MM.1S (cell line): ENCODE results near the gene HAUS5.
A peak's percentile ranks its signal among the peaks of the same experiment; 100 is the strongest.

ENCODE experiments used
- DNase-seq: peaks from one replicate; pipeline ENCODE4 v3.0.0-alpha.2; 2015
- H2AFZ ChIP-seq: fragments of 300-600 bp; sonication (generic); 2 replicates; pipeline ENCODE4 v1.6.0; 2016; ENCODE audit warnings: antibody characterized with exemption, low read length
- H3F3A ChIP-seq: fragments of 300-600 bp; sonication (generic); 2 replicates; pipeline ENCODE4 v1.6.1; 2016; ENCODE audit warnings: mild to moderate bottlenecking, antibody characterized with exemption, low read length, moderate library complexity, mixed read lengths; ENCODE audit not compliant: insufficient read depth
- H3K27ac ChIP-seq: fragments of 300-600 bp; sonication (generic); 2 replicates; pipeline ENCODE4 v1.5.1; 2016; ENCODE audit warnings: mild to moderate bottlenecking, low read length
- H3K27me3 ChIP-seq: fragments of 300-600 bp; sonication (generic); replicated peaks from 2 replicates; pipeline ENCODE4 v1.6.0; 2016; ENCODE audit warnings: low read length; ENCODE audit not compliant: insufficient read depth
- H3K36me3 ChIP-seq: fragments of 300-600 bp; sonication (generic); replicated peaks from 2 replicates; pipeline ENCODE4 v1.6.1; 2016; ENCODE audit warnings: mild to moderate bottlenecking, low read length, mixed read lengths; ENCODE audit not compliant: insufficient read depth
- H3K4me1 ChIP-seq: fragments of 300-600 bp; sonication (generic); 2 replicates; pipeline ENCODE4 v1.6.1; 2016; ENCODE audit warnings: low read length, mixed read lengths
- H3K4me2 ChIP-seq: fragments of 300-600 bp; sonication (generic); 2 replicates; pipeline ENCODE4 v1.6.0; 2016; ENCODE audit warnings: low read depth, low read length
- H3K4me3 ChIP-seq: fragments of 300-600 bp; sonication (generic); 2 replicates; pipeline ENCODE4 v1.5.1; 2016; ENCODE audit warnings: low read length, mixed read lengths
- H3K79me2 ChIP-seq: fragments of 300-600 bp; sonication (generic); 2 replicates; pipeline ENCODE4 v1.6.1; 2016; ENCODE audit warnings: mixed run types, low read length, mixed read lengths
- H3K9ac ChIP-seq: fragments of 300-600 bp; sonication (generic); 2 replicates; pipeline ENCODE4 v1.6.1; 2016; ENCODE audit warnings: low read length, mixed read lengths
- H3K9me2 ChIP-seq: fragments of 300-600 bp; sonication (generic); replicated peaks from 2 replicates; pipeline ENCODE4 v1.6.1; 2016; ENCODE audit warnings: mild to moderate bottlenecking, low read length, mixed read lengths; ENCODE audit not compliant: insufficient read depth
- H3K9me3 ChIP-seq: fragments of 300-600 bp; sonication (generic); replicated peaks from 2 replicates; pipeline ENCODE4 v1.6.1; 2016; ENCODE audit warnings: mild to moderate bottlenecking, low read length, mixed read lengths; ENCODE audit not compliant: insufficient read depth
- H4K20me1 ChIP-seq: fragments of 300-600 bp; sonication (generic); 2 replicates; pipeline ENCODE4 v1.6.1; 2016; ENCODE audit warnings: mild to moderate bottlenecking, low read length, moderate library complexity, mixed read lengths; ENCODE audit not compliant: insufficient read depth
- CTCF ChIP-seq: fragments of 300-600 bp; sonication (generic); IDR thresholded peaks from 2 replicates; pipeline ENCODE4 v1.5.1; 2016; ENCODE audit warnings: antibody characterized with exemption, low read length, mixed read lengths
- EZH2 ChIP-seq: fragments of 300-600 bp; sonication (generic); optimal IDR thresholded peaks from 2 replicates; pipeline ENCODE3; 2017; ENCODE audit warnings: low read depth, mild to moderate bottlenecking, antibody characterized with exemption, low read length, mixed read lengths
- EZH2phosphoT487 ChIP-seq: fragments of 300-600 bp; sonication (generic); IDR thresholded peaks from 2 replicates; pipeline ENCODE4 v1.6.1; 2018; ENCODE audit warnings: antibody characterized with exemption, low read length

HAUS5 gene

GRCh38 chr19:35613574-35613973, 1.0 kb downstream of the HAUS5 start:
- no peaks in the 10 kb centered on the region for H3K9me2 ChIP-seq
- H2AFZ ChIP-seq = no peak overlapping the region
- H3K9ac ChIP-seq = no peak overlapping the region; the same call in 1 of the 2 replicates
- no peaks in the 10 kb centered on the region for H4K20me1 ChIP-seq
- H3K9me3 ChIP-seq = no peaks in the 10 kb centered on the region
- no peaks in the 10 kb centered on the region for H3K27me3 ChIP-seq
- no peak for DNase-seq
- H3K4me3 ChIP-seq = no peak overlapping the region
- TF ChIP-seq EZH2phosphoT487 (no peak), CTCF (no peak), EZH2 (no peak)
- H3K36me3 ChIP-seq = no peaks in the 10 kb centered on the region
- H3K27ac ChIP-seq = no peak overlapping the region
- H3F3A ChIP-seq = no peaks in the 10 kb centered on the region
- H3K4me2 ChIP-seq = peak overlapping the region; percentile 76; the same call in 1 of the 2 replicates
- peaks cover 16% of the 10 kb centered on the region for H3K4me1 ChIP-seq
- H3K79me2 ChIP-seq = peaks cover 5% of the 10 kb centered on the region

- no peak for TF ChIP-seq CTCF
- no peak for TF ChIP-seq EZH2phosphoT487
- TF ChIP-seq EZH2 = no peak
- H3F3A ChIP-seq = no peaks in the 10 kb centered on the region
Measured at GRCh38 chr19:35615036-35615435, 2.5 kb downstream of the HAUS5 start.

GRCh38 chr19:35618857-35619256, 6.3 kb downstream of the HAUS5 start:
- no peaks in the 10 kb centered on the region for H3K9me2 ChIP-seq
- TF ChIP-seq EZH2 (no peak), CTCF (no peak), EZH2phosphoT487 (no peak)
- no peak overlapping the region for H3K9ac ChIP-seq
- H3K79me2 ChIP-seq = no peaks in the 10 kb centered on the region
- no peak for DNase-seq
- no peak overlapping the region for H3K27ac ChIP-seq
- no peaks in the 10 kb centered on the region for H3F3A ChIP-seq
- H3K27me3 ChIP-seq = no peaks in the 10 kb centered on the region
- no peaks in the 10 kb centered on the region for H3K4me1 ChIP-seq
- no peaks in the 10 kb centered on the region for H3K9me3 ChIP-seq
- H3K36me3 ChIP-seq = no peaks in the 10 kb centered on the region
- no peaks in the 10 kb centered on the region for H4K20me1 ChIP-seq
- H3K4me2 ChIP-seq = no peak overlapping the region
- no peak overlapping the region for H2AFZ ChIP-seq
- H3K4me3 ChIP-seq = no peak overlapping the region

More at GRCh38 chr19:35615036-35615435, 2.5 kb downstream of the HAUS5 start:
- no peak for DNase-seq
- H3K9me3 ChIP-seq = no peaks in the 10 kb centered on the region
- peaks cover 5% of the 10 kb centered on the region for H3K79me2 ChIP-seq
- no peaks in the 10 kb centered on the region for H3K27me3 ChIP-seq
- H3K9ac ChIP-seq = no peak overlapping the region
- no peak overlapping the region for H3K4me3 ChIP-seq
- no peaks in the 10 kb centered on the region for H3K36me3 ChIP-seq
- peaks cover 12% of the 10 kb centered on the region for H3K4me1 ChIP-seq
- H2AFZ ChIP-seq = no peak overlapping the region
- no peaks in the 10 kb centered on the region for H3K9me2 ChIP-seq
- H4K20me1 ChIP-seq = no peaks in the 10 kb centered on the region
- H3K4me2 ChIP-seq = no peak overlapping the region
- H3K27ac ChIP-seq = no peak overlapping the region
